ENCODE results near the gene SPEG.
A peak's percentile ranks its signal among the peaks of the same experiment; 100 is the strongest.

SPEG gene

DNA sequence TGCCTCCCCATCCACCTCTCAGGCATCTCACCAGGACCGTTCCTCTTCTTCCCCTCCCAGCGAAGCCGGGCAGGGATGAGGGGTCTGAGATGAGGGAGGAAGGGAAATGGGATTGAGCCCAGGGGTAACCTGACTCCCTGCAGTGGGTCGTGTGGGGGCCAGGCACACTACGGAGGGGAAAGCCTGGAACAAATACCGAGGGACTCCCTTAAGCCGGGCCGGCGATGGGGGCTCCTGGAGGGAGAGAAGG is 250 bp upstream of the SPEG start:
- Histone ChIP-seq H3K9ac (ENCODE audit: insufficient read length, low read depth) (peak overlapping the region; percentile 78), H3K9me3 (ENCODE audit: insufficient read depth, low read length) (no peaks in the 10 kb centered on the region), H3K36me3 (ENCODE audit: insufficient read depth, insufficient read length, low read length) (no peaks in the 10 kb centered on the region), H3K4me1 (ENCODE audit: insufficient read depth, insufficient read length) (peaks cover 5% of the 10 kb centered on the region), H3K27me3 (ENCODE audit: insufficient read depth, insufficient read length) (peaks cover 51% of the 10 kb centered on the region), H3K4me3 (ENCODE audit: insufficient read length, low read depth) (peak overlapping the region; percentile 42)
- TF ChIP-seq ZNF274 (IDR thresholded peaks at IDR 0.05; ENCODE audit: low read depth, low read length) (no peak), SUZ12 (IDR thresholded peaks at IDR 0.05; ENCODE audit: extremely low read depth, insufficient read depth, insufficient read length) (no peak), YY1 (IDR thresholded peaks at IDR 0.05; ENCODE audit: insufficient read depth, insufficient read length) (no peak)
- no peak for DNase-seq (ENCODE audit: low read depth, low spot score)

DNA sequence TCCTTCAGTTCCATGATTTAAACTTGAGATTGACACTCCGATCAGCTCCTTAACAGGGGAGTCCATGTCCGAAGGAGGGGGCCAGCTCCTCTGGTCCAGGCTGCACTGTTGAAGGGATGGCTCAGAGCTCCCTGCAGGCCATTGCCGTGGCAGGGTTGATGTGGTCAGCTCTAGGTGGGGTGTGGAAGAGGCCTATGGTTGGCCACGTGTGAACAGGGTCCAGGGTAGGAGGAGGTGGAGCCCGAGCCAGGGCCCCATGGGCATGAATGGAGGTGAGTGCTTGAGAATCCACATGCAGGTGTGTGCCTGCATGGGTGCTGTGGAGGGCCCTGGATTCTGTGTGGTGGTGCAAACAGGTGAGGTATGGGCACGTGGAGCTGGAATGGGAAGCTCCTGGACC is 1.1 kb downstream of the SPEG start:
- TF ChIP-seq ZNF274 (IDR thresholded peaks at IDR 0.05; ENCODE audit: low read depth, low read length) (no peak), YY1 (IDR thresholded peaks at IDR 0.05; ENCODE audit: insufficient read depth, insufficient read length) (no peak), SUZ12 (IDR thresholded peaks at IDR 0.05; ENCODE audit: extremely low read depth, insufficient read depth, insufficient read length) (no peak)
- H3K9me3 ChIP-seq (ENCODE audit: insufficient read depth, low read length): no peaks in the 10 kb centered on the region
- H3K4me3 ChIP-seq (ENCODE audit: insufficient read length, low read depth): no peak overlapping the region
- H3K36me3 ChIP-seq (ENCODE audit: insufficient read depth, insufficient read length, low read length): no peaks in the 10 kb centered on the region
- H3K9ac ChIP-seq (ENCODE audit: insufficient read length, low read depth): peak overlapping the region; percentile 78
- H3K27me3 ChIP-seq (ENCODE audit: insufficient read depth, insufficient read length): peaks cover 62% of the 10 kb centered on the region
- DNase-seq (ENCODE audit: low read depth, low spot score): no peak
- H3K4me1 ChIP-seq (ENCODE audit: insufficient read depth, insufficient read length): peaks cover 5% of the 10 kb centered on the region

DNA sequence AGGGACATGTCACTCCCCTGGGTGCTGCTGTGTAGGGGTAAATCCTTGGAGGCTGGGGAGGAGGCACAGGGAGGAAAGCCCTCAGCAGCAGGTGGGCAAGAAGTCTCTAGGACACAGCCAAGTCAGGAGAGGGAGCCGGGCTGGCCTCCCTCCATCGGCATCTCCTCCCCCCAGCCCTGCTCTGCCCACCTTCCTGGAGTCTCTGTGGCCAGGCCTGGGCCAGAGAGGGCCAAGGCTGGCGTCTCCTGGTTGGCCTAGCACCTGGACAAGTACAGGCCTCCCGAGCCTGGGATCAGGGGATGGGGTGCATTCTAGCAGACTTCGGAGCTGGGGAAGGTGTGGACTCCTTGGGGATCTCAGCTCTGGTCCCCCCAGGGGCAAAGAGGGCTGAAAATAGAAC is 1.8 kb downstream of the SPEG start:
- H3K27me3 ChIP-seq (ENCODE audit: insufficient read depth, insufficient read length): peaks cover 70% of the 10 kb centered on the region
- peaks cover 5% of the 10 kb centered on the region for H3K4me1 ChIP-seq (ENCODE audit: insufficient read depth, insufficient read length)
- H3K9ac ChIP-seq (ENCODE audit: insufficient read length, low read depth): no peak overlapping the region
- no peaks in the 10 kb centered on the region for H3K9me3 ChIP-seq (ENCODE audit: insufficient read depth, low read length)
- H3K36me3 ChIP-seq (ENCODE audit: insufficient read depth, insufficient read length, low read length): no peaks in the 10 kb centered on the region
- DNase-seq (ENCODE audit: low read depth, low spot score): no peak
- H3K4me3 ChIP-seq (ENCODE audit: insufficient read length, low read depth): no peak overlapping the region
- no peak for TF ChIP-seq SUZ12 (IDR thresholded peaks at IDR 0.05; ENCODE audit: extremely low read depth, insufficient read depth, insufficient read length)
- TF ChIP-seq YY1 (IDR thresholded peaks at IDR 0.05; ENCODE audit: insufficient read depth, insufficient read length): no peak
- TF ChIP-seq ZNF274 (IDR thresholded peaks at IDR 0.05; ENCODE audit: low read depth, low read length): no peak

DNA sequence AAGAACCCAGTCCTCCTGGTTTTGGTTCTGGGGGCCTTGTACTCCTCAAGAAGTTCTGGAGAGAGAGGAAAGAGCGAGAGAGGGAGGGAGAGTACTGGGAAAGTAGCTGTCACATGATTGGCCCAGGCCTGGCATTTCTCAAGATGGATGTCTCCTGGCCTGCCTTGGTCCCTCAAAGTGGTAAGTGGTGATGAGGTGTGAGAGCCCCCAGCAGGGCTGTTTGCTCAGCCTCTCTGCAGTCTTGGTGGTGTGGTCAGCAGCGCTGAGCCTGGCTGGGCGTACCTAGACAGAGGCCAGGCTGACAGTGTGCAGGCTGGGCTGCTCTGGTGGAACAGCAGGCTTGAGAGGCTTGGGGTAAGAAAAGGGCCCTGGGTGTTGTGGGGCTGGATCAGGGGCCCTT is 2.5 kb downstream of the SPEG start:
- Histone ChIP-seq H3K9ac (ENCODE audit: insufficient read length, low read depth) (no peak overlapping the region), H3K4me3 (ENCODE audit: insufficient read length, low read depth) (no peak overlapping the region), H3K36me3 (ENCODE audit: insufficient read depth, insufficient read length, low read length) (no peaks in the 10 kb centered on the region), H3K4me1 (ENCODE audit: insufficient read depth, insufficient read length) (peaks cover 5% of the 10 kb centered on the region), H3K9me3 (ENCODE audit: insufficient read depth, low read length) (no peaks in the 10 kb centered on the region), H3K27me3 (ENCODE audit: insufficient read depth, insufficient read length) (peaks cover 71% of the 10 kb centered on the region)
- DNase-seq (ENCODE audit: low read depth, low spot score): no peak
- TF ChIP-seq ZNF274 (IDR thresholded peaks at IDR 0.05; ENCODE audit: low read depth, low read length): no peak
- TF ChIP-seq SUZ12 (IDR thresholded peaks at IDR 0.05; ENCODE audit: extremely low read depth, insufficient read depth, insufficient read length): no peak
- no peak for TF ChIP-seq YY1 (IDR thresholded peaks at IDR 0.05; ENCODE audit: insufficient read depth, insufficient read length)

GRCh38 chr2:219437690-219438206 is 3.1 kb downstream of the SPEG start:
- no peaks in the 10 kb centered on the region for H3K36me3 ChIP-seq (ENCODE audit: insufficient read depth, insufficient read length, low read length)
- no peaks in the 10 kb centered on the region for H3K9me3 ChIP-seq (ENCODE audit: insufficient read depth, low read length)
- no peak for DNase-seq (ENCODE audit: low read depth, low spot score)
- peaks cover 76% of the 10 kb centered on the region for H3K27me3 ChIP-seq (ENCODE audit: insufficient read depth, insufficient read length)
- no peak overlapping the region for H3K4me3 ChIP-seq (ENCODE audit: insufficient read length, low read depth)
- peaks cover 9% of the 10 kb centered on the region for H3K4me1 ChIP-seq (ENCODE audit: insufficient read depth, insufficient read length)
- no peak overlapping the region for H3K9ac ChIP-seq (ENCODE audit: insufficient read length, low read depth)
- no peak for TF ChIP-seq ZNF274 (IDR thresholded peaks at IDR 0.05; ENCODE audit: low read depth, low read length)
- no peak for TF ChIP-seq YY1 (IDR thresholded peaks at IDR 0.05; ENCODE audit: insufficient read depth, insufficient read length)
- TF ChIP-seq SUZ12 (IDR thresholded peaks at IDR 0.05; ENCODE audit: extremely low read depth, insufficient read depth, insufficient read length): no peak

DNA sequence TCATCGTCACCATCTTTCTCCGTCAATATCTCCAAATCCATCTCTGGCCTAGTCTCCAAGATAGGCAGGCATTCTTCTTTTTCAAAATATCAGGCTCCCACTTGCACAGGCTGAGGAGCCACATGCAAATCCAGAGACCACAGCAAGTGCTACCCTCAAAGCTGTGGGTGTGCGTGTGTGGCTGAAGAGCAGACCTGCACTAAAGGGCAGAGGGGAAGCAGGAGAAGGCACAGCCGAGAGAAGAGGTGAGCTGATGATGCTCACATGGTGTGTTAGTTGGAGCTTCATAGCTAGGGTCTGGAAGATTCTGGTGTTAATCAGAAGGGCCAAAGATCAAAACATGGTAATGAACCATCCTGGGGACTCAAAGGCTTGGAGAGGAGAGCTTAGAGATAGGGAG is 3.8 kb downstream of the SPEG start:
- H3K9ac ChIP-seq (ENCODE audit: insufficient read length, low read depth): no peak overlapping the region
- no peaks in the 10 kb centered on the region for H3K9me3 ChIP-seq (ENCODE audit: insufficient read depth, low read length)
- H3K36me3 ChIP-seq (ENCODE audit: insufficient read depth, insufficient read length, low read length): peaks cover 7% of the 10 kb centered on the region
- no peak overlapping the region for H3K4me3 ChIP-seq (ENCODE audit: insufficient read length, low read depth)
- DNase-seq (ENCODE audit: low read depth, low spot score): no peak
- no peak for TF ChIP-seq ZNF274 (IDR thresholded peaks at IDR 0.05; ENCODE audit: low read depth, low read length)
- TF ChIP-seq YY1 (IDR thresholded peaks at IDR 0.05; ENCODE audit: insufficient read depth, insufficient read length): no peak
- no peak for TF ChIP-seq SUZ12 (IDR thresholded peaks at IDR 0.05; ENCODE audit: extremely low read depth, insufficient read depth, insufficient read length)
- H3K4me1 ChIP-seq (ENCODE audit: insufficient read depth, insufficient read length): peaks cover 14% of the 10 kb centered on the region
- peaks cover 81% of the 10 kb centered on the region for H3K27me3 ChIP-seq (ENCODE audit: insufficient read depth, insufficient read length)

GRCh38 chr2:219439506-219439905 is 4.9 kb downstream of the SPEG start:
- Histone ChIP-seq H3K9ac (ENCODE audit: insufficient read length, low read depth) (no peak overlapping the region), H3K27me3 (ENCODE audit: insufficient read depth, insufficient read length) (peaks cover 82% of the 10 kb centered on the region), H3K9me3 (ENCODE audit: insufficient read depth, low read length) (no peaks in the 10 kb centered on the region), H3K36me3 (ENCODE audit: insufficient read depth, insufficient read length, low read length) (peaks cover 13% of the 10 kb centered on the region), H3K4me1 (ENCODE audit: insufficient read depth, insufficient read length) (peaks cover 14% of the 10 kb centered on the region), H3K4me3 (ENCODE audit: insufficient read length, low read depth) (no peak overlapping the region)
- TF ChIP-seq YY1 (IDR thresholded peaks at IDR 0.05; ENCODE audit: insufficient read depth, insufficient read length): no peak
- TF ChIP-seq SUZ12 (IDR thresholded peaks at IDR 0.05; ENCODE audit: extremely low read depth, insufficient read depth, insufficient read length): no peak
- TF ChIP-seq ZNF274 (IDR thresholded peaks at IDR 0.05; ENCODE audit: low read depth, low read length): no peak
- DNase-seq (ENCODE audit: low read depth, low spot score): no peak
